VCaP (cell line): ENCODE measurements around the gene SETD3.

Source experiments
- H3K27ac ChIP-seq: fragments of 450-650 bp; 2 replicates; pipeline ENCODE4 v1.5.1; 2017
- CTCF ChIP-seq: fragments of 450-650 bp; conservative IDR thresholded peaks from 2 replicates; pipeline ENCODE4 v1.5.1; 2017; ENCODE audit warnings: mild to moderate bottlenecking, moderate library complexity

The SETD3 gene

GRCh38 chr14:99426265-99426664 lies 54.4 kb downstream of the SETD3 start:
- no peak for TF ChIP-seq CTCF
- H3K27ac ChIP-seq = no peak overlapping the region

GRCh38 chr14:99425272-99425681 lies 55.4 kb downstream of the SETD3 start:
- no peak overlapping the region for H3K27ac ChIP-seq
- TF ChIP-seq CTCF = no peak

GRCh38 chr14:99424306-99424877 lies 56.3 kb downstream of the SETD3 start:
- TF ChIP-seq CTCF = no peak
- H3K27ac ChIP-seq = no peak overlapping the region

GRCh38 chr14:99423434-99423833 lies 57.2 kb downstream of the SETD3 start:
- TF ChIP-seq CTCF = no peak
- H3K27ac ChIP-seq = no peak overlapping the region

- no peak for TF ChIP-seq CTCF
- no peak overlapping the region for H3K27ac ChIP-seq
Observed at GRCh38 chr14:99422228-99423010, 58.2 kb downstream of the SETD3 start.

- TF ChIP-seq CTCF = no peak
- no peak overlapping the region for H3K27ac ChIP-seq
Observed at GRCh38 chr14:99420711-99421110, 59.9 kb downstream of the SETD3 start.

- H3K27ac ChIP-seq = no peak overlapping the region
- TF ChIP-seq CTCF = no peak
Observed at GRCh38 chr14:99419905-99420304, 60.8 kb downstream of the SETD3 start.
